NCI-H226 (cell line): ENCODE data around the gene NLGN4X.

ENCODE experiments used
- DNase-seq: peaks from one replicate; pipeline ENCODE4 v3.0.0-alpha.2; 2015

The NLGN4X gene

DNA sequence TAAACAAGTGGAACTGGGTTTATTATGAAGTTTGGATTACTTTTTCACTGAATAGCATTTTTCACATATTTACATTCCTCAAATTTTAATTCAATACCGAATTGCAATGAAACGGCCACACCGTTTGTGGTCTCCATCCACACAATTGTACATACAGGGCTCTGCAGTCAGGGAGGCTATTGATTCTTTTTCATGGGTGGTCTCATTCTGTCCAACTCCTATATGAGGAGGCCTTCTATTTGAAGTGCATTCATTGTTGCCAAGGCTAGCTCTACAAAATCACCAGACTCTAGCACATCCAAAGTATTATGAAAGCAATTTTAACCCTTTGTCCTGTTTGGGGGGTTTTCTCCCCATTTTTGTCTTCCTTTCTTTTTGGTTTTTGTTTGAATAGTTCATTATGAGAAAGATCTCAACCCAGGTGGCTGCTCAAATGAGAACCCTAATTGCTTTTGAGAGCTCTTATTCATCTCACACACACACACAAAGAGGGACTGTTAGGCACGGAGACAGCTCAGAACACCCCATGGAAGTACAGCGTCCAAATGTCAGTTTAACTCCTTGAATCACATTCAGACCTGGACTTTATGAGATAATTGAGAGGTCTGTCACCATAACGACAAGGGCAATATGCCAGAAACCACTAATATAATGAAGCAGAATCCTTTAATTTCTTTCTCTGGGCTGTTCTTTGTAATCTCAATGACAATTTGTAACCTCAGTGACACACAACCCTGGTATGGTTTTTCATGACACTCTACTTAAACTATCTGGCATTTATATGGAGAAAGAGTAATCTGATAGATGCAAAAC is 79.4 kb downstream of the NLGN4X start:
- DNase-seq, result no peak

GRCh38 chrX:6134255-6134654 is 94.4 kb downstream of the NLGN4X start:
- DNase-seq, result no peak

DNA sequence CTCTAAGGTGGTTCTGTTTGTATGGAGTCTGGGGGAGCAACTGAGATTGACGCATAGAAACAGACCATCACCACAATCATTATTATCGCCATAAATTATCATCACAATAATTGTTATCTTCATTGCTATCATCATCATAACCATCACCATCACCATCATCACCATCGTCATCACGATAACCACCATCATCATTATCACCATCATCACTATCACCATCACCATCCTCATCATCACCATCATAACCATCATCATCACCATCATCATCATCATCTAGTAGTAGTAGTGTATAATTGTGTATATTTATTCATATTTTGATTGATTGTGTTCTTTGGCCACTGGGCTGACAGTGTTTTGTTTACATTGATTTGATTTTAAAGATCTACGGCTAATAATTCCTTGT is 95.7 kb downstream of the NLGN4X start:
- DNase-seq, result no peak

DNA sequence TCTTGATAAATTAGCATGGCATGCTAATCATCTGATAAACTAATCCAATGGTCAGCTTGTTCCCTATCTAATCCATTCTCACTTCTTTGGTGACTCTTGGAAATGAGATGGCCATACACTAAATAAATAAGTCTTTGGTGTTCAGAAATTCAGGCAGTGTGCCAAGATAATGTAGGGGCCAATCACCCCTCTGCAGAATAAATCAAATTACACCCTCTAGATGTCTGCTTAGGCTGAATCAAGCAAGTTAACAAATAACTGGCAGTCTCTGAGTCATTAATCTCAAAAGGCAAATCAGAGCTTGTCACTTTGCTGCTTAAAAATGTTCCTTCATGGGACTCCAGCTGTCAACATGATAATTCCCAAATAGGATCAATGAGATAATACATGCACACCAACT is 97.4 kb downstream of the NLGN4X start:
- no peak for DNase-seq

- no peak for DNase-seq
These were observed 99.5 kb downstream of the NLGN4X start for GRCh38 chrX:6129195-6129594.

GRCh38 chrX:6120329-6120728 is 108.3 kb downstream of the NLGN4X start:
- DNase-seq, result no peak

GRCh38 chrX:6095469-6095868 is 133.2 kb downstream of the NLGN4X start:
- no peak for DNase-seq

GRCh38 chrX:6074532-6074931 is 154.1 kb downstream of the NLGN4X start:
- no peak for DNase-seq

DNA sequence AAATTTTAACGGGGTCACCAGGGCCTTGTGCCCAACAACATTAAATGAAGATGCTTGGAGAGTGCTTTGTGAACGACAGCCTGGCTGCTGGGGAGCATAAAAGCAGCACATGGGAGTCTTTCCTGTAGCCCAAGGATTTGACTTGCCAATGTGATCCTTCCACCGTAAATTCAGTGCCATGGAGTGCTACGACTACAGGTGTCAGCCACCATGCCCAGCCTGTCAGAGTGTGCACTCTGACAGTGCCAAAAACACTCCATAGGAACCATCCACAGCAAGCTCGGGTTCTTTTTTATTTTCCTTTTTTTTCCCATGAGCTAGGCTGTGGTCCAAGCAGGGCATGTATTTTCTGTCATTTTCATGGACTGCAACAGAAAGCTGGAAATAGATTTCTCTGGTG is 156.9 kb downstream of the NLGN4X start:
- no peak for DNase-seq

DNA sequence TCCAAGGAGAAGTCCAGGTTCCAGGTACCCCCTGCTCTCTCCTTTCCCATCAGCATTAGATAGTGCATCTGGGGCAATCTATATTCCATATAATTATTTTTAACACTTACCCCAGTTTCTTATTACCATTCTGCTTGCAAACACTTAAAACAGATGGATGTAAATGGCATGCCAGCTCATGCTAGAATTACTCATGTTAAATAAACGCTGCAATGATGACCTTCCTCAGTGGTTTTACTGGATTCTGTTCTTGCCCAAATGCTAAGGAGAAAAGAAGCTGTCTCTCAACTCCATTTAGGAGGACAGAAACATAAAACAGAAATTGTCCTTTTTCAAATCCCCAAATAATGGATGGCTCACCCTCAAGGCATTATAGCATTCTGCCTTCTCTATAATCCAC is 161.1 kb downstream of the NLGN4X start:
- no peak for DNase-seq

GRCh38 chrX:6053141-6053540 is 175.5 kb downstream of the NLGN4X start:
- no peak for DNase-seq

DNA sequence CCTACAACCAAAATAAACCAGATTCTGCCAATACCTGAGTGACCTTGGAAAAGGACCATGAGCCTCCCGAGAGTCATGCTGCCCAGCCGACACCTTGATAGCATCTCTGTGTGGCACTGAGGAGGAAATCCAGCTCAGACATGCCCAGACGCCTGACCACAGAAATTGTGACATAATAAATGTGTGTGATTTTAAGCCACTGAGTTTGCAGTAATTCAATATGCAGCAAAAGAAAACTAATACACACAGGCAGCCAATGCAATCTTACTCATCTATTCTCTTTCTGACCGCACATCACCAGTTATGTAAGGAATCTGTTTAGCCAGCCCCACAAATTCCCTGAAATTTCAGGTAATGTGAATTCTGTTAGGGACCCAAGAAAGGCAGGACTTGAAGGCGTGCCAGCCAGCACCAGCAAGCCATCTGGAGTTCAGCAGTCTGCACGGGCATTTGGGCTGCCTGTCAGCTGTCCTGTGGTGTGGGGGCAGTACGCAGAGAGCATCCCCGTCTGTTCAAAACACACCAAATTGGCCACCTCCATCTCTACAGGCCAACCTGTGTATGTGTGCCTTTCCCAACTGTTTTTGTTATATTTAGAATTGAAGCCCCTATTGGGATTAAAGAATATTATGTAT is 176.4 kb downstream of the NLGN4X start:
- DNase-seq, result no peak

GRCh38 chrX:6049132-6049531 is 179.5 kb downstream of the NLGN4X start:
- DNase-seq, result no peak

GRCh38 chrX:6041630-6042029 is 187.0 kb downstream of the NLGN4X start:
- DNase-seq, result no peak

DNA sequence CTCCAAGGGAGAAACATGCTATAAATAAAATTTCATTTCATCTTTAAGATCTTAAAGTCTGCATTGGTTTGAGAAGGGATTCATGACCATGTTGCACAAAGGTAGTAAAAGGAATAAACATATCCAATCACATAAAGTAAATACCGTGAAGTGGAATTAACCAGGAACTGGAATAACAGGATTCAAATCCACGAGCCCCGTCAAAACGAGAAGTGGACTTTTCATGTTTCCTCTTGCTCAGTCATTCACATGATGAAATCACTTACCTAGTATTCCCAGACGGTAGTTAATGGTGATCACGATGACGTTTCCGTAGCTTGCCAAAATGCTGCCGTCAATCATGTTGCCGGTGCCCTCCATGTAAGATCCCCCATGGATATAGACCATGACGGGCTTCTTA is 199.7 kb downstream of the NLGN4X start:
- DNase-seq, result no peak

GRCh38 chrX:6026980-6027379 is 201.7 kb downstream of the NLGN4X start:
- DNase-seq, result no peak

DNA sequence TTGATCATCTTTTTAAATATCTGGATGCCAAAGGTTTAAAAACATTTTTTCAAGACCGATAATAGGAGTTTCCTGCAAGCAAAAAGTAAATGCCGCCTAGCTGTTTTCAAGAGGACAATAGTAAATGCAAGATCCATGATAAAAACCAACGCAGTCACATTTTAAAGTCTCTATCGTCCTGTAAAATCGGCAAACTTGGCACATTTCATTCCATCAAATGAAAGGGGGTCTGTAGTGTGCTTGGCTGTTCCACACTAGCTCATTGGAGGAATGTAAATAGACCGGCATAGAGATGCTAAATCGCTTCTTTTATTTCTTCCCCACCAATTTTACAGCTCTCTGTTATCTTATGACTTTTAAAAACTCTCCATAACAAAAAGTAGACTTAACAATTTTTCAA is 202.2 kb downstream of the NLGN4X start:
- no peak for DNase-seq

GRCh38 chrX:6024204-6024603 is 204.5 kb downstream of the NLGN4X start:
- no peak for DNase-seq

GRCh38 chrX:6021316-6022091 is 207.2 kb downstream of the NLGN4X start:
- DNase-seq, result no peak

- no peak for DNase-seq
These were observed 209.6 kb downstream of the NLGN4X start for GRCh38 chrX:6019076-6019475.

GRCh38 chrX:6015423-6015822 is 213.2 kb downstream of the NLGN4X start:
- DNase-seq, result no peak

DNA sequence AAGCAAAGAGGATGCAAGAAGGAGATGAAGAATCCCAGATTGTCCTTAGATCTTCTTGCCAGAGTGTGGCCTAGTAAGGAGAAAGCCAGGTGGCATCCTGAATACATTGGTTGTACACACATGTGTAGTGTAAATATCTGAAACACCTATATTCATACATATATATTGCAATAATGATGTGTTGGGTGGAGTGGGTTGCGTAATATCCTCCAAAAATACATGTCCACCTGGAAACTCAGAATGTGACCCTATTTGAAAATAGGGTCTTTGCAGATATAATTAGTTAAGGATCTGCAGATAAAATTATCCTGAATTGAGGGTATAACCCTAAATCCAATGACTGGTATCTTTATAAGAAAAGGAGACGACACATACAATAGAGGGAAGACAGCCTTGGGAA is 216.3 kb downstream of the NLGN4X start:
- no peak for DNase-seq

DNA sequence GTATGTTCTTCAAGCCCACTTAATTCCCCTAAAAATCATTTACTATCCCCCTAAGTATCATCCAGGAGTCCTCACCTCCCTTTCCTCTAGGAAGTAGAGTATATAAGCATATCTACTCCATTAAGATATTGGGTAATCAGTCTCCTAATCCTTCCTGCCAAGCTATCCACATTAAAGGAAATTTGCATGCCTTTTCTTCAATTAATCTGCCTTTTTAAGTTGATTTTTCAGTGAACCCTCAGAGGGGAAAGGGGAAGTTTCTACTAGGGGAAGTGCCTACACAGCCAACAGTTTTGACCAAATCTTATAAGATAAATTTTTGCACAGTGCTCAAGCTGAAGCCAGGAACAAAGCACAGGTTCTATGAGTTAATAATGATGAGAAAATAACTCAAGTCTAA is 222.8 kb downstream of the NLGN4X start:
- no peak for DNase-seq

DNA sequence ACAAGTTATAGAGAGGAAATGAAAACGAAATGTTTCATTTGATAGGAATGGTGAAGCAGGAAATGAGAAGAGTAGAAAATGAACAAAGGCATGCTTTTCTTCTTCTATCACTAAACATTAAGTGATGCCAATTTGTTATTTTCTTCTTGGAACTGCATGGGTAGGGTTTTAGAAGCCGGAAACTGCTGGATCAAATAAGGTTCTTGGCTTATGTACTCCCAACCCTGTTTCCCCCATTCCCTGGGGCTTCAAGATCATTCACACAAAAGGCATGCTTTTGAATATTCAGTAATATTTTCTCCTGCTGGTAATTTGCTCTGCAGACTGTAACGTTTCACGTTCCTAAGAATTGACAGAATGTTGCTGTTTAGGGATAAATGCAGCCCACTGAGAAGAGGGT is 224.1 kb downstream of the NLGN4X start:
- no peak for DNase-seq
